Measurements from ENCODE around the gene FBXO38. TPM values are rescaled to one million over a fixed set of nuclear protein-coding genes. Genes with fewer than 3 reads are reported as not detected.

The FBXO38 gene
- total RNA-seq, 1 experiment from 2014 or later, result 36.3 TPM

DNA sequence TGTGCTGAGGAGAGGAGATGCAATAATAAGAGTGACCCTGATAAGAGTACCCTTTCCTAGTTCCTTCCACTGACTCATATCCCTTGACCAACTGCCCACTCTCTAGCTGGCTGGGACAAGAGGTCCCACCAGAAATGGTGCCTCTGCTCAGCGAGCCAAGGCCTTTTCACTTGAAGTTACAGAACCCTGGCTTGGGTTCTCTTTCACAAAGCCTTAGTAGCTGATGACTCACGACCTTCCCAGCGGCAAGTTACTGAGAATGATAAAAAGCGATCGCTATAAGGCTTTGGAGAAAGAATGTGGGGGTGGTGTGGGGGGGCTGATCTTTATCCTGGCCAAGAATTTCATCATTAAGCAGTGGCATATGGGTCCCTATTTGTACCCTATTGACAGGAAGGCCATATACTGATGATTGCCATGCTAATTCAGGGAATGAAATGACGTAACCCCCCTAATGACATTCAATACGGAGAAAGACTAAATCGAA, 90.3 kb downstream of the FBXO38 start:
- H3K9ac ChIP-seq (ENCODE audit: low read length), result no peak overlapping the region
- H3K9me3 ChIP-seq (ENCODE audit: control insufficient read depth in 1 of 2, insufficient read depth in 1 of 2, low read depth in 1 of 2, low read length in 2 of 2), result no peaks in the 10 kb centered on the region
- H3K9me2 ChIP-seq (ENCODE audit: insufficient read depth), result no peaks in the 10 kb centered on the region
- H3K4me1 ChIP-seq (ENCODE audit: control insufficient read depth in 1 of 2, insufficient read depth in 2 of 2, low read length in 2 of 2), result no peaks in the 10 kb centered on the region
- BruUV-seq (replicated peaks), result no TSS peak
- no peak overlapping the region for H2AFZ ChIP-seq (ENCODE audit: low read depth, low read length, poor library complexity, severe bottlenecking)
- ChIA-PET POLR2A (no interaction called here), RAD21 (ENCODE audit: low non-redundant PET in 1 of 2, low total read pairs in 2 of 2, uncharacterized antibody in 2 of 2, unreplicated experiment in 2 of 2) (interaction anchor here in 1 of 2 experiments (0.7 kb wide), 1 partner anchor 560 kb away, joined by 5 read pairs; no protein-coding TSS in a partner anchor), CTCF (interaction anchor here (0.7 kb wide), 1 partner anchor 257 kb away, joined by 3 read pairs; no protein-coding TSS in a partner anchor)
- H3K27me3 ChIP-seq (ENCODE audit: insufficient read depth, low read length), result peaks cover 23% of the 10 kb centered on the region; the same call in 1 of the 2 replicates
- no peak overlapping the region for H3K27ac ChIP-seq (ENCODE audit: low read depth, low read length)
- no peaks in the 10 kb centered on the region for H4K20me1 ChIP-seq (ENCODE audit: insufficient read depth)
- DNase-seq (ENCODE audit: low read depth, low spot score) (no peak), ATAC-seq (no peak)
- no peaks in the 10 kb centered on the region for H3K79me2 ChIP-seq (ENCODE audit: insufficient read depth, low read length)
- H3K36me3 ChIP-seq (ENCODE audit: control insufficient read depth in 1 of 2, insufficient read depth in 2 of 2, low read length in 2 of 2), result no peaks in the 10 kb centered on the region
- intact Hi-C loops (cut with micrococcal nuclease), result no loop called here
- no peak overlapping the region for H3K4me2 ChIP-seq (ENCODE audit: low read length)
- no peak overlapping the region for H3K4me3 ChIP-seq (replicated peaks in 1 of 2; ENCODE audit: low read depth in 1 of 2, low read length in 2 of 2)
- TF ChIP-seq, protein P1, sequence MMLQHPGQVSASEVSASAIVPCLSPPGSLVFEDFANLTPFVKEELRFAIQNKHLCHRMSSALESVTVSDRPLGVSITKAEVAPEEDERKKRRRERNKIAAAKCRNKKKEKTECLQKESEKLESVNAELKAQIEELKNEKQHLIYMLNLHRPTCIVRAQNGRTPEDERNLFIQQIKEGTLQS (IDR thresholded peaks at IDR 0.05), result no peak
- TF ChIP-seq YY1 (IDR thresholded peaks at IDR 0.05; ENCODE audit: extremely low read depth, insufficient replicate concordance, low read depth, low read length) (no peak), ZNF274 (IDR thresholded peaks at IDR 0.05; ENCODE audit: low read depth, low read length) (no peak), RAD21 (IDR thresholded peaks at IDR 0.05; ENCODE audit: low read depth) (no peak), ELF1 (IDR thresholded peaks at IDR 0.05; ENCODE audit: borderline replicate concordance, low read depth) (no peak), JUND (IDR thresholded peaks at IDR 0.05) (no peak)
- TF ChIP-seq, protein P2, sequence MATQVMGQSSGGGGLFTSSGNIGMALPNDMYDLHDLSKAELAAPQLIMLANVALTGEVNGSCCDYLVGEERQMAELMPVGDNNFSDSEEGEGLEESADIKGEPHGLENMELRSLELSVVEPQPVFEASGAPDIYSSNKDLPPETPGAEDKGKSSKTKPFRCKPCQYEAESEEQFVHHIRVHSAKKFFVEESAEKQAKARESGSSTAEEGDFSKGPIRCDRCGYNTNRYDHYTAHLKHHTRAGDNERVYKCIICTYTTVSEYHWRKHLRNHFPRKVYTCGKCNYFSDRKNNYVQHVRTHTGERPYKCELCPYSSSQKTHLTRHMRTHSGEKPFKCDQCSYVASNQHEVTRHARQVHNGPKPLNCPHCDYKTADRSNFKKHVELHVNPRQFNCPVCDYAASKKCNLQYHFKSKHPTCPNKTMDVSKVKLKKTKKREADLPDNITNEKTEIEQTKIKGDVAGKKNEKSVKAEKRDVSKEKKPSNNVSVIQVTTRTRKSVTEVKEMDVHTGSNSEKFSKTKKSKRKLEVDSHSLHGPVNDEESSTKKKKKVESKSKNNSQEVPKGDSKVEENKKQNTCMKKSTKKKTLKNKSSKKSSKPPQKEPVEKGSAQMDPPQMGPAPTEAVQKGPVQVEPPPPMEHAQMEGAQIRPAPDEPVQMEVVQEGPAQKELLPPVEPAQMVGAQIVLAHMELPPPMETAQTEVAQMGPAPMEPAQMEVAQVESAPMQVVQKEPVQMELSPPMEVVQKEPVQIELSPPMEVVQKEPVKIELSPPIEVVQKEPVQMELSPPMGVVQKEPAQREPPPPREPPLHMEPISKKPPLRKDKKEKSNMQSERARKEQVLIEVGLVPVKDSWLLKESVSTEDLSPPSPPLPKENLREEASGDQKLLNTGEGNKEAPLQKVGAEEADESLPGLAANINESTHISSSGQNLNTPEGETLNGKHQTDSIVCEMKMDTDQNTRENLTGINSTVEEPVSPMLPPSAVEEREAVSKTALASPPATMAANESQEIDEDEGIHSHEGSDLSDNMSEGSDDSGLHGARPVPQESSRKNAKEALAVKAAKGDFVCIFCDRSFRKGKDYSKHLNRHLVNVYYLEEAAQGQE (IDR thresholded peaks at IDR 0.05; ENCODE audit: low read depth), result no peak

All from HCT116 (cell line).